SH-SY5Y (cell line): ENCODE results near the gene HOXB7.

ENCODE experiments used
- GATA2 ChIP-seq: IDR thresholded peaks from 2 replicates; pipeline ENCODE4 v1.6.1; 2011; ENCODE audit warnings: mild to moderate bottlenecking, low read depth, low read length
- GATA3 ChIP-seq: IDR thresholded peaks from 2 replicates; pipeline ENCODE4 v1.6.1; 2011; ENCODE audit warnings: low read depth, mild to moderate bottlenecking, low read length, moderate library complexity

The HOXB7 gene

GRCh38 chr17:48583708-48584222 is 27.1 kb downstream of the HOXB7 start:
- TF ChIP-seq GATA2 = no peak
- TF ChIP-seq GATA3 = no peak

GRCh38 chr17:48582750-48583069 is 28.1 kb downstream of the HOXB7 start:
- no peak for TF ChIP-seq GATA2
- no peak for TF ChIP-seq GATA3

GRCh38 chr17:48579760-48580554 is 30.9 kb downstream of the HOXB7 start:
- TF ChIP-seq GATA3 = no peak
- TF ChIP-seq GATA2 = no peak

GRCh38 chr17:48579471-48579759 is 31.4 kb downstream of the HOXB7 start:
- TF ChIP-seq GATA3 (no peak), GATA2 (no peak)

GRCh38 chr17:48578616-48579470 is 32.0 kb downstream of the HOXB7 start:
- TF ChIP-seq GATA2 (no peak), GATA3 (no peak)

- TF ChIP-seq GATA3 = no peak
- no peak for TF ChIP-seq GATA2
Measured at GRCh38 chr17:48577946-48578615, 32.7 kb downstream of the HOXB7 start, which contains the start of gene HOXB4. TSS of gene HOXB4 (minus strand) at chr17:48578350. CDS start at chr17:48578319, 31 bp downstream.

- no peak for TF ChIP-seq GATA2
- no peak for TF ChIP-seq GATA3
Measured at GRCh38 chr17:48577330-48577945, 33.4 kb downstream of the HOXB7 start.

GRCh38 chr17:48576479-48577309 is 34.1 kb downstream of the HOXB7 start:
- no peak for TF ChIP-seq GATA2
- TF ChIP-seq GATA3 = no peak

GRCh38 chr17:48575673-48576478 is 34.9 kb downstream of the HOXB7 start:
- TF ChIP-seq GATA2 = no peak
- TF ChIP-seq GATA3 = no peak

GRCh38 chr17:48575066-48575582 is 35.7 kb downstream of the HOXB7 start:
- no peak for TF ChIP-seq GATA2
- no peak for TF ChIP-seq GATA3

- TF ChIP-seq GATA3 = no peak
- no peak for TF ChIP-seq GATA2
Measured at GRCh38 chr17:48574505-48575065, 36.2 kb downstream of the HOXB7 start.
